HEK293 (cell line): ENCODE results near the gene QDPR.

Experiments used
- CTCF ChIA-PET: fragments of 350-600 bp; formaldehyde crosslinking; extraction: SDS; loops from one replicate; lab custom pipeline; 2021; ENCODE audit warnings: antibody characterized with exemption; lab: Yijun Ruan, JAX
- POLR2A ChIA-PET: fragments of 300-600 bp; formaldehyde crosslinking; extraction: SDS; loops from one replicate; lab custom pipeline; 2020; ENCODE audit warnings: antibody characterized with exemption, inconsistent platforms; lab: Yijun Ruan, JAX
- H3K27ac ChIP-seq: fragments of 200-500 bp; sonication (Bioruptor generic); 2 replicates; pipeline ENCODE4 v1.5.1; 2014; ENCODE audit warnings: low read depth, low read length, control low read depth, inconsistent platforms; ENCODE audit errors: extremely low read depth
- H3K36me3 ChIP-seq, 2 experiments: fragments of 200-500 bp in 1 of 2; sonication (Bioruptor generic) in 1 of 2; 1 replicate in 1 of 2; 2 replicates in 1 of 2; pipeline ENCODE4 v1.5.1; 2014 to 2017; ENCODE audit warnings: inconsistent platforms in 2 of 2, low read length in 2 of 2; ENCODE audit not compliant: control insufficient read depth in 2 of 2, insufficient read depth in 1 of 2
- H3K4me1 ChIP-seq: fragments of 200-500 bp; sonication (Bioruptor generic); 2 replicates; pipeline ENCODE4 v1.5.1; 2014; ENCODE audit warnings: mild to moderate bottlenecking, low read length, inconsistent platforms; ENCODE audit not compliant: control insufficient read depth, insufficient read depth
- H3K4me3 ChIP-seq: 2 replicates; pipeline ENCODE4 v1.5.1; 2011; ENCODE audit warnings: low read depth, mild to moderate bottlenecking, control low read depth, low read length, moderate library complexity
- H3K9me3 ChIP-seq: fragments of 200-500 bp; sonication (Bioruptor generic); 2 replicates; pipeline ENCODE4 v1.5.1; 2014; ENCODE audit warnings: low read depth, low read length, inconsistent platforms; ENCODE audit not compliant: control insufficient read depth, insufficient read depth
- WT1 ChIP-seq: fragments of 450-650 bp; formaldehyde crosslinking; IDR thresholded peaks from 2 replicates; pipeline ENCODE4 v1.5.1; 2016; ENCODE audit warnings: missing biosample characterization, missing genetic modification characterization
- ZBTB44 ChIP-seq: fragments of 450-650 bp; IDR thresholded peaks from 2 replicates; pipeline ENCODE4 v1.5.1; 2018; ENCODE audit warnings: missing biosample characterization, mild to moderate bottlenecking, missing genetic modification characterization
- ZNF292 ChIP-seq: fragments of 450-650 bp; formaldehyde crosslinking; IDR thresholded peaks from 2 replicates; pipeline ENCODE4 v1.5.1; 2016; ENCODE audit warnings: low read depth, missing biosample characterization, missing genetic modification characterization, borderline replicate concordance
- ZNF394 ChIP-seq: fragments of 450-650 bp; formaldehyde crosslinking; IDR thresholded peaks from 2 replicates; pipeline ENCODE4 v1.5.1; 2016; ENCODE audit warnings: missing biosample characterization, missing genetic modification characterization, mild to moderate bottlenecking, moderate library complexity, borderline replicate concordance
- ZNF488 ChIP-seq: fragments of 450-650 bp; formaldehyde crosslinking; IDR thresholded peaks from 2 replicates; pipeline ENCODE4 v1.5.1; 2016; ENCODE audit warnings: missing biosample characterization, missing genetic modification characterization
- ZNF518A ChIP-seq: fragments of 450-650 bp; formaldehyde crosslinking; conservative IDR thresholded peaks from 2 replicates; pipeline ENCODE4 v1.5.1; 2016; ENCODE audit warnings: low read depth, missing biosample characterization, missing genetic modification characterization
- ZNF560 ChIP-seq: fragments of 450-650 bp; formaldehyde crosslinking; IDR thresholded peaks from 2 replicates; pipeline ENCODE4 v1.5.1; 2017; ENCODE audit warnings: missing biosample characterization, missing genetic modification characterization, borderline replicate concordance
- TF ChIP-seq, protein P1 (sequence below): fragments of 450-650 bp; formaldehyde crosslinking; IDR thresholded peaks from 2 replicates; pipeline ENCODE4 v1.5.1; 2016; ENCODE audit warnings: missing biosample characterization, missing genetic modification characterization
- TF ChIP-seq, protein P2 (sequence below): fragments of 450-650 bp; formaldehyde crosslinking; IDR thresholded peaks from 2 replicates; pipeline ENCODE4 v1.5.1; 2016; ENCODE audit warnings: missing biosample characterization, missing genetic modification characterization
- TF ChIP-seq, protein P3 (sequence below): fragments of 450-650 bp; formaldehyde crosslinking; IDR thresholded peaks from 2 replicates; pipeline ENCODE4 v1.5.1; 2016; ENCODE audit warnings: missing biosample characterization, missing genetic modification characterization, borderline replicate concordance

Gene QDPR

DNA sequence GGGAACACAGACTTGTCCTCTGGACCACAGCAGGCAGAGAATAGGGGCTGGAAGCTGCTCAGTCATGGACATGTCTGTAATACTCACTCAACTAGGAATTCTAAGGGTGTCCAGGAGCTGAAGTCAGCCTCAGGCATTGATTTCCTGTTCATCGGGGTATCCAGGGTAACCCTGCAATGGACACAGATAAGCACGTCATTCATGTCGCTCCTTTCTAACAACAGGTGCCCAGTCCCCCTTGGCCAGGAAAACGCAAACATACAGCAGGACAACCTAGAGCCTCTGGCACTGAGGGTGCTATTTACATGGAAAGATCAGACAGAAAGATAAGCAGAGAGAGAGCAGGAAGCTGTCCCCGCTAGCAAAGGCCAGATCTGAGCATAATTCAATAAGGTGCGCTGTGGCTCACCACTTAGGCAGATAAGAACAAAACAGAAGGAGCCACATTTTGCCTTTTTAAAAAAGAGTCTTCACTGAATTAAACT is 21.3 kb downstream of the QDPR start (continued):
- TF ChIP-seq ZNF518A, result no peak
- TF ChIP-seq, all 188 proteins: peak for 0

DNA sequence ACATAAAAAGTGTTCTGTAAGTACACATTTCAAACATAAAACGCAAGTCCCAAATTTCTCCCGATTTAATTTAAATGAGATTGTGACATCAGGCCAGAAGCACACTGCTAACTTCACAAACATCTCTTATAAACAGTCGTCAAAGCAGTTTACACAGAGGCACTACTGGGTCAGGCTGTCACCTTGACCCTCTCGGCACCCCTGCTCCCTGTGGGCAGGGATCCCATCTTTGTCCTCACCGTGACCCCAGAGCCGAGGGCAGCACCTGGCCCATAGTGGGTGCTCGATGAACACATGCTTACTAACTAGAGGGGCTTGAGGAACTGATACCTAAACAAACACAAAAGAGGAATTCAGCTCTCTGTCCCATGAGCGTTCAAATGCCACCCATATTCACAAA is 22.2 kb downstream of the QDPR start:
- ChIA-PET POLR2A (no interaction called here), CTCF (interaction anchor here (0.6 to 1.3 kb wide), 3 partner anchors 17 to 421 kb away, joined by 3 to 4 read pairs (median 4); no protein-coding TSS in a partner anchor)
- TF ChIP-seq ZBTB44 (tag by site-specific recombination) (no peak), WT1 (tag by site-specific recombination) (no peak), ZNF292 (no peak), ZNF488 (no peak), ZNF394 (no peak), ZNF560 (tag by site-specific recombination) (no peak)
- TF ChIP-seq, protein P1, sequence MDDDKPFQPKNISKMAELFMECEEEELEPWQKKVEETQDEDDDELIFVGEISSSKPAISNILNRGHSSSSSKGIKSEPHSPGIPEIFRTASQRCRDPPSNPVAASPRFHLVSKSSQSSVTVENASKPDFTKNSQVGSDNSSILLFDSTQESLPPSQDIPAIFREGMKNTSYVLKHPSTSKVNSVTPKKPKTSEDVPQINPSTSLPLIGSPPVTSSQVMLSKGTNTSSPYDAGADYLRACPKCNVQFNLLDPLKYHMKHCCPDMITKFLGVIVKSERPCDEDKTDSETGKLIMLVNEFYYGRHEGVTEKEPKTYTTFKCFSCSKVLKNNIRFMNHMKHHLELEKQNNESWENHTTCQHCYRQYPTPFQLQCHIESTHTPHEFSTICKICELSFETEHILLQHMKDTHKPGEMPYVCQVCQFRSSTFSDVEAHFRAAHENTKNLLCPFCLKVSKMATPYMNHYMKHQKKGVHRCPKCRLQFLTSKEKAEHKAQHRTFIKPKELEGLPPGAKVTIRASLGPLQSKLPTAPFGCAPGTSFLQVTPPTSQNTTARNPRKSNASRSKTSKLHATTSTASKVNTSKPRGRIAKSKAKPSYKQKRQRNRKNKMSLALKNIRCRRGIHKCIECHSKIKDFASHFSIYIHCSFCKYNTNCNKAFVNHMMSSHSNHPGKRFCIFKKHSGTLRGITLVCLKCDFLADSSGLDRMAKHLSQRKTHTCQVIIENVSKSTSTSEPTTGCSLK, result no peak
- TF ChIP-seq, protein P2, sequence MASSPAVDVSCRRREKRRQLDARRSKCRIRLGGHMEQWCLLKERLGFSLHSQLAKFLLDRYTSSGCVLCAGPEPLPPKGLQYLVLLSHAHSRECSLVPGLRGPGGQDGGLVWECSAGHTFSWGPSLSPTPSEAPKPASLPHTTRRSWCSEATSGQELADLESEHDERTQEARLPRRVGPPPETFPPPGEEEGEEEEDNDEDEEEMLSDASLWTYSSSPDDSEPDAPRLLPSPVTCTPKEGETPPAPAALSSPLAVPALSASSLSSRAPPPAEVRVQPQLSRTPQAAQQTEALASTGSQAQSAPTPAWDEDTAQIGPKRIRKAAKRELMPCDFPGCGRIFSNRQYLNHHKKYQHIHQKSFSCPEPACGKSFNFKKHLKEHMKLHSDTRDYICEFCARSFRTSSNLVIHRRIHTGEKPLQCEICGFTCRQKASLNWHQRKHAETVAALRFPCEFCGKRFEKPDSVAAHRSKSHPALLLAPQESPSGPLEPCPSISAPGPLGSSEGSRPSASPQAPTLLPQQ (tag by site-specific recombination), result no peak
- TF ChIP-seq, protein P3, sequence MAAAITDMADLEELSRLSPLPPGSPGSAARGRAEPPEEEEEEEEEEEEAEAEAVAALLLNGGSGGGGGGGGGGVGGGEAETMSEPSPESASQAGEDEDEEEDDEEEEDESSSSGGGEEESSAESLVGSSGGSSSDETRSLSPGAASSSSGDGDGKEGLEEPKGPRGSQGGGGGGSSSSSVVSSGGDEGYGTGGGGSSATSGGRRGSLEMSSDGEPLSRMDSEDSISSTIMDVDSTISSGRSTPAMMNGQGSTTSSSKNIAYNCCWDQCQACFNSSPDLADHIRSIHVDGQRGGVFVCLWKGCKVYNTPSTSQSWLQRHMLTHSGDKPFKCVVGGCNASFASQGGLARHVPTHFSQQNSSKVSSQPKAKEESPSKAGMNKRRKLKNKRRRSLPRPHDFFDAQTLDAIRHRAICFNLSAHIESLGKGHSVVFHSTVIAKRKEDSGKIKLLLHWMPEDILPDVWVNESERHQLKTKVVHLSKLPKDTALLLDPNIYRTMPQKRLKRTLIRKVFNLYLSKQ (tag by site-specific recombination), result no peak
- Histone ChIP-seq H3K4me3 (no peak overlapping the region), H3K9me3 (no peaks in the 10 kb centered on the region), H3K4me1 (no peaks in the 10 kb centered on the region), H3K27ac (no peak overlapping the region), H3K36me3 (peaks cover 0 to 46% of the 10 kb centered on the region in 2 experiments; a peak in 1 of 3 replicates)
